Karpas-422 (cell line): Measurements from ENCODE around the gene LRRC8A. TPM values are rescaled to one million over a fixed set of nuclear protein-coding genes. Genes with fewer than 3 reads are reported as not detected.
"Not testable (repeated sequence)": the region's sequence is repeated elsewhere in the genome, so short reads cannot be mapped to it uniquely, and the experiment has no call there.

Source experiments
- DNase-seq: peaks from one replicate; pipeline ENCODE4 v3.0.0-alpha.2; 2015
- H2AFZ ChIP-seq: fragments of 200-600 bp; sonication (generic); 2 replicates; pipeline ENCODE4 v1.6.1; 2014; ENCODE audit warnings: antibody characterized with exemption, low read length, mixed read lengths
- H3K27ac ChIP-seq: fragments of 200-600 bp; sonication (generic); 2 replicates; pipeline ENCODE4 v1.5.1; 2014; ENCODE audit warnings: mild to moderate bottlenecking, low read length, moderate library complexity
- H3K27me3 ChIP-seq: fragments of 200-600 bp; sonication (generic); 2 replicates; pipeline ENCODE4 v1.6.1; 2014; ENCODE audit warnings: low read length, mixed read lengths
- H3K36me3 ChIP-seq: fragments of 200-600 bp; sonication (generic); 2 replicates; pipeline ENCODE4 v1.6.1; 2014; ENCODE audit warnings: low read length, mixed read lengths; ENCODE audit not compliant: insufficient read depth
- H3K4me1 ChIP-seq: fragments of 200-600 bp; sonication (generic); 2 replicates; pipeline ENCODE4 v1.6.1; 2014; ENCODE audit warnings: mild to moderate bottlenecking, low read length, mixed read lengths
- H3K4me2 ChIP-seq: fragments of 200-600 bp; sonication (generic); 2 replicates; pipeline ENCODE4 v1.6.1; 2014; ENCODE audit warnings: low read length, low read depth, mild to moderate bottlenecking; ENCODE audit not compliant: poor library complexity, severe bottlenecking
- H3K4me3 ChIP-seq: fragments of 200-600 bp; sonication (generic); 2 replicates; pipeline ENCODE4 v1.5.1; 2014; ENCODE audit warnings: mild to moderate bottlenecking, antibody characterized with exemption, low read length, mixed read lengths
- H3K79me2 ChIP-seq: fragments of 200-600 bp; sonication (generic); 2 replicates; pipeline ENCODE4 v1.6.1; 2014; ENCODE audit warnings: mild to moderate bottlenecking, low read length, mixed read lengths
- H3K9ac ChIP-seq: fragments of 200-600 bp; sonication (generic); 2 replicates; pipeline ENCODE4 v1.6.0; 2014; ENCODE audit warnings: low read length
- H3K9me2 ChIP-seq: fragments of 200-600 bp; sonication (generic), shearing (Covaris generic); replicated peaks from 2 replicates; pipeline ENCODE4 v1.6.0; 2014; ENCODE audit warnings: mild to moderate bottlenecking, low read length, moderate library complexity; ENCODE audit not compliant: insufficient read depth
- H3K9me3 ChIP-seq: fragments of 300-700, 200-600 bp; sonication (generic); 2 replicates; pipeline ENCODE4 v1.6.1; 2014; ENCODE audit warnings: low read length, mixed read lengths
- H4K20me1 ChIP-seq: fragments of 200-600 bp; sonication (generic); 2 replicates; pipeline ENCODE4 v1.6.1; 2014; ENCODE audit warnings: mild to moderate bottlenecking, antibody characterized with exemption, low read length, low read depth; ENCODE audit not compliant: insufficient read depth
- total RNA-seq: library from RNA; depleted of rRNA; stranded (reverse); fragments of >200 nt; shearing (Covaris generic); gene quantifications from 2 replicates; pipeline ENCODE4 v1.2.3, GENCODE V29; 2014; ENCODE audit warnings: low replicate concordance

Gene LRRC8A
- total RNA-seq, 1 experiment from 2014 or later = 6.3 TPM

GRCh38 chr9:128858476-128858875, 23.5 kb upstream of the LRRC8A start:
- peaks cover 49% of the 10 kb centered on the region for H3K79me2 ChIP-seq
- not testable (repeated sequence) for H3K4me3 ChIP-seq, H3K36me3 ChIP-seq, H3K27ac ChIP-seq, H3K4me2 ChIP-seq, H3K9me3 ChIP-seq, H3K9ac ChIP-seq, H3K4me1 ChIP-seq, H2AFZ ChIP-seq, H3K27me3 ChIP-seq, DNase-seq, H4K20me1 ChIP-seq, H3K9me2 ChIP-seq

DNA sequence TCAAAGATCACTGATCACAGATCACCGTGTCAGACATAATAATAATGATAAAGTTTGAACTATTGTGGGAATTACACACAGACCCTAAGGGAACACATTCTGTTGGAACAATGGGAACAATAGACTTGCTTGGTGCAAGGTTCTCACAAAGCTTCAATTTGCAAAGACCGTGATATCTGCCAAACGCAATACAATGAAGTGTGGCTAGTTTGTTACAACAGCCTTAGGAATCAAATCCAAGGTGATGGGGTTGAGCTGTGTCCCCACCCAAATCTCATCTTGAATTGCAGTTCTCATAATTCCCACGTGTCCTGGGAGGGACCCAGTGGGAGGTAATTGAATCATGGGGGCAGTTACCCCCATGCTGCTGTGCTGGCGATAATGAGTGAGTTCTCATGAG, 21.0 kb upstream of the LRRC8A start:
- H3K4me3 ChIP-seq = no peak overlapping the region
- H3K27ac ChIP-seq = no peak overlapping the region
- H3K27me3 ChIP-seq = no peaks in the 10 kb centered on the region
- H3K36me3 ChIP-seq = no peaks in the 10 kb centered on the region
- no peak overlapping the region for H2AFZ ChIP-seq
- H3K9me2 ChIP-seq = no peaks in the 10 kb centered on the region
- no peak for DNase-seq
- H3K4me1 ChIP-seq = peaks cover 13% of the 10 kb centered on the region
- H3K79me2 ChIP-seq = peaks cover 45% of the 10 kb centered on the region
- H3K9ac ChIP-seq = no peak overlapping the region
- no peaks in the 10 kb centered on the region for H3K9me3 ChIP-seq
- H4K20me1 ChIP-seq = no peaks in the 10 kb centered on the region
- H3K4me2 ChIP-seq = no peak overlapping the region

DNA sequence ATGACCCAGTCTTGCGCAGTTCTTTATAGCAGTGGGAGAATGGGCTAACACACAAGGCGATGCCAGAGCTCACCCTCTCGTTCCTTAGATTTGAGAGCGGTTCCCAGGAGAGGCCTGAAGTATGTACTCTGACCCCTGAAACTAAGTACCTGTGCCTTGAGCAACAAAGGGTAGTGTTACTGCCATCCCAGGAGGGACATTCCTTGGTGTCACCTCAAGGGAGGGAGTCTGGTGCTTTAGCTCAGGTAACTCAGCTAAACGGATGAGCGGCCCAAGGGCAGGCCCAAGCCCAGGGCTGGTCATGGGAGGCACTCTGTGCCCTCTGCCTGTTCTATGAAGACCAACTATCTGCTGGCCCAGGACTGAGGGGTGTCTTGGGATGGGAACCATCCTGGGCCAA, 20.4 kb upstream of the LRRC8A start:
- peaks cover 46% of the 10 kb centered on the region for H3K79me2 ChIP-seq
- H3K27me3 ChIP-seq = no peaks in the 10 kb centered on the region
- H3K4me3 ChIP-seq = no peak overlapping the region
- H4K20me1 ChIP-seq = no peaks in the 10 kb centered on the region
- H3K9ac ChIP-seq = no peak overlapping the region
- H3K9me2 ChIP-seq = no peaks in the 10 kb centered on the region
- DNase-seq = no peak
- H2AFZ ChIP-seq = no peak overlapping the region
- H3K36me3 ChIP-seq = no peaks in the 10 kb centered on the region
- H3K4me2 ChIP-seq = no peak overlapping the region
- H3K9me3 ChIP-seq = no peaks in the 10 kb centered on the region
- peaks cover 13% of the 10 kb centered on the region for H3K4me1 ChIP-seq
- no peak overlapping the region for H3K27ac ChIP-seq

- peaks cover 13% of the 10 kb centered on the region for H3K4me1 ChIP-seq
- H3K27me3 ChIP-seq = no peaks in the 10 kb centered on the region
- H3K36me3 ChIP-seq = no peaks in the 10 kb centered on the region
- H3K9ac ChIP-seq = no peak overlapping the region
- H3K4me2 ChIP-seq = no peak overlapping the region
- H3K27ac ChIP-seq = no peak overlapping the region
- DNase-seq = no peak
- no peak overlapping the region for H2AFZ ChIP-seq
- no peak overlapping the region for H3K4me3 ChIP-seq
- H4K20me1 ChIP-seq = no peaks in the 10 kb centered on the region
- H3K9me2 ChIP-seq = no peaks in the 10 kb centered on the region
- H3K9me3 ChIP-seq = no peaks in the 10 kb centered on the region
- peaks cover 46% of the 10 kb centered on the region for H3K79me2 ChIP-seq
Observed at GRCh38 chr9:128862401-128862851, 19.5 kb upstream of the LRRC8A start.

- H3K4me2 ChIP-seq = peak overlapping the region; percentile 32
- no peak overlapping the region for H3K9ac ChIP-seq
- 0 out of 2 replicates have a peak overlapping the region, but pooled peaks have one; percentile 43 for H2AFZ ChIP-seq
Observed at GRCh38 chr9:128863647-128864046, 18.3 kb upstream of the LRRC8A start.

DNA sequence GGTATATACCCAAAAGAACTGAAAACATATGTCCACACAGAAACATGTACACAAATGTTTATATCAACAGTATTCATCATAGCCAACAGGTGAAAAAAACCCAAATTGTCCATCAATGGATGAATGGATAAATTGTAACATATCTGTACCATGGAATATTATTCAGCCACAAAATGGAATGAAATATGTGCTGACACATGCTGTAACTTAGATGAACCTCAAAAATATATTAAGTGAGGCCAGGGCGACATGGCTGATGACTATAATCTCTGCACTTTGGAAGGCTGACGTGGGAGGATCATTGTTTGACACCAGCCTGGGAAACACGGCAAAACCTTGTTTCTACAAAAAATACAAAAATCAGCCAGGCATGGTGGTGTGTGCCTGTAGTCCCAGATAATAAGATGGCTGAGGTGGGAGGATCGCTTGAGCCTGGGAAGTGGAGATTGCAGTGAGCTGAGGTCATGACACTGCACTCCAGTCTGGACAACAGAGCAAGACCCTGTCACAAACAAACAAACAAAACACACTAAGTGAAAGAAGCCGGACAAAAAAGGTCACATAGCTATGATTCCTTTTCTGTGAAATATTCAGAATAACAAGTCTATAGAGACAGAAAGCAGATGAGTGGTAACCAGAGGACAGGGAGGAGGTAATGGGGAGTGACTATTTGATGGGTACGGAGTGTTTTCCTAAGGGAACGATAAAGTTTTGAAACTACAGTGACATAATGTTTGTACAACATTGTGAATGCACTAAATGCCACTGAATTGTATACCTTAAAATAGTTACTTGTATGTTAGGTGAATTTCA, 11.6 kb upstream of the LRRC8A start:
- Histone ChIP-seq H3K4me3 (no peak overlapping the region), H3K4me2 (no peak overlapping the region)

More at GRCh38 chr9:128863647-128864046, 18.3 kb upstream of the LRRC8A start:
- Histone ChIP-seq H3K36me3 (no peaks in the 10 kb centered on the region), H3K9me2 (no peaks in the 10 kb centered on the region), H3K79me2 (peaks cover 39% of the 10 kb centered on the region), H3K9me3 (no peaks in the 10 kb centered on the region), H3K27ac (no peak overlapping the region), H3K27me3 (no peaks in the 10 kb centered on the region), H4K20me1 (no peaks in the 10 kb centered on the region), H3K4me3 (no peak overlapping the region), H3K4me1 (peaks cover 13% of the 10 kb centered on the region)
- DNase-seq = peak; percentile 93

DNA sequence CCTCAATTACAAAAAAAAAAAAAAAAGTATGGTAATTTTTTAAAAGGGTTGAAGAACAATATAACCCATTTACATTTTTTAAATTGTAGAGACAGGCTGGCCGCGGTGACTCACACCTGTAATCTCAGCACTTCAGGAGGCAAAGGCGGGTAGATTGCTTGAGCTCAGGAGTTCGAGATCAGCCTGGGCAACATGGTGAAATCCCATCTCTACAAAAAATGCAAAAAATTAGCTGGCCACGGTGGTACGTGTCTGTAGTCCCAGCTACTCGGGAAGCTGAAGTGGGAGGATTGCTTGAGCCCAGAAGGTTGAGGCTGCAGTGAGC, 11.0 kb upstream of the LRRC8A start:
- not testable (repeated sequence) for H3K4me2 ChIP-seq, DNase-seq, H3K9me3 ChIP-seq, H3K36me3 ChIP-seq, H3K27me3 ChIP-seq, H3K4me1 ChIP-seq, H3K27ac ChIP-seq, H4K20me1 ChIP-seq, H3K9ac ChIP-seq, H2AFZ ChIP-seq, H3K9me2 ChIP-seq, H3K4me3 ChIP-seq
- H3K79me2 ChIP-seq = peaks cover 19% of the 10 kb centered on the region

More for the DNA sequence above, 11.6 kb upstream of the LRRC8A start:
- Histone ChIP-seq H3K4me1 (no peaks in the 10 kb centered on the region), H3K27ac (no peak overlapping the region), H2AFZ (no peak overlapping the region), H3K79me2 (peaks cover 19% of the 10 kb centered on the region), H3K27me3 (no peaks in the 10 kb centered on the region), H3K9me3 (no peaks in the 10 kb centered on the region), H3K9ac (no peak overlapping the region), H4K20me1 (no peaks in the 10 kb centered on the region), H3K36me3 (no peaks in the 10 kb centered on the region), H3K9me2 (no peaks in the 10 kb centered on the region)
- DNase-seq = no peak

DNA sequence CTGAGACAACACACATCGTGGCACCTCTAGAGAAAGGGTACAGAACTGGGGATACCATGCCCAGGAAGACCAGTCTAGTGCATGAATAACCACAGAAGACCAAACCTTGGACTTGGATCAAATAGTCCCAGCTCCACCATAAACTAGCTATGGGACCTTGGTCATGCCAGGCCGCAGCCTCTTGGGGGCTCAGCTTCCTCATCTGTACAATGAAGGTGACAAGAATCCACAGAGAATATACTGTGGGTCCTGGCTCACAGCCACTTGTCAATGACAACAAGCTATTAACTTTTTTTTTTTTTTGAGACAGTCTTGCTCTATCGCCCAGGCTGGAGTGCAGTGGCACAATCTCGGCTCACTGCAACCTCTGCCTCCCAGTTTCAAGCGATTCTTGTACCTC, 4.1 kb upstream of the LRRC8A start:
- Histone ChIP-seq H3K36me3 (no peaks in the 10 kb centered on the region), H3K79me2 (peaks cover 57% of the 10 kb centered on the region), H3K4me3 (no peak overlapping the region), H4K20me1 (no peaks in the 10 kb centered on the region; the same call in 1 of the 2 replicates), H3K4me1 (peaks cover 19% of the 10 kb centered on the region), H3K4me2 (no peak overlapping the region), H3K9ac (no peak overlapping the region), H2AFZ (no peak overlapping the region), H3K27me3 (no peaks in the 10 kb centered on the region), H3K27ac (no peak overlapping the region), H3K9me2 (no peaks in the 10 kb centered on the region), H3K9me3 (no peaks in the 10 kb centered on the region)
- no peak for DNase-seq
